OCI-LY1 (cell line): Measurements from ENCODE around the gene IFT81.

ENCODE experiments used
- EZH2 ChIP-seq: fragments of 200-600 bp; sonication (generic), shearing (Covaris generic); IDR thresholded peaks from 2 replicates; pipeline ENCODE4 v1.8.0; 2017; ENCODE audit warnings: borderline replicate concordance, mixed run types, mild to moderate bottlenecking, antibody characterized with exemption, low read length, moderate library complexity, mixed read lengths
- TF ChIP-seq, protein P1 (sequence below): fragments of 200-600 bp; sonication (generic), shearing (Covaris generic); IDR thresholded peaks from 2 replicates; pipeline ENCODE4 v1.5.1; 2017; ENCODE audit warnings: mild to moderate bottlenecking, antibody characterized with exemption, low read length, moderate library complexity, mixed read lengths

DNA sequence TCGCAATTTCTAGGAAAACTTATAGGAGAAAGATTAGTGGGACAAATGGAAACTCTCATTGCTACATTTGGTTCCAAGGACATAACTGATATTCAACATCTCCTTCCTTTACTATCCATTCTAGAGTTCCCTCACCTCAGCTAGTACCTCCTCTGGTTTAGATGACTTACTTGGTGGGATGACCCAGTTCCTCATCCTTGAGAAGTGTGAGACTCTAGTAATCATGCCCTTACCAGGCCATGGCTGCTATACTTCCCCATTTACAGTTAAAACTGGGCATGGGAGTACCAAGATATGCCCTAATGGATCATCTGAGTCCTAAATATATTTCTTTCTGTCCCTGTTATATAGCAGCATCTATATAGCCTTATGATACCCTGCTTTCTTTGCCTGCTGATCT lies 58.1 kb downstream of the IFT81 start:
- TF ChIP-seq EZH2: no peak
- TF ChIP-seq, protein P1, sequence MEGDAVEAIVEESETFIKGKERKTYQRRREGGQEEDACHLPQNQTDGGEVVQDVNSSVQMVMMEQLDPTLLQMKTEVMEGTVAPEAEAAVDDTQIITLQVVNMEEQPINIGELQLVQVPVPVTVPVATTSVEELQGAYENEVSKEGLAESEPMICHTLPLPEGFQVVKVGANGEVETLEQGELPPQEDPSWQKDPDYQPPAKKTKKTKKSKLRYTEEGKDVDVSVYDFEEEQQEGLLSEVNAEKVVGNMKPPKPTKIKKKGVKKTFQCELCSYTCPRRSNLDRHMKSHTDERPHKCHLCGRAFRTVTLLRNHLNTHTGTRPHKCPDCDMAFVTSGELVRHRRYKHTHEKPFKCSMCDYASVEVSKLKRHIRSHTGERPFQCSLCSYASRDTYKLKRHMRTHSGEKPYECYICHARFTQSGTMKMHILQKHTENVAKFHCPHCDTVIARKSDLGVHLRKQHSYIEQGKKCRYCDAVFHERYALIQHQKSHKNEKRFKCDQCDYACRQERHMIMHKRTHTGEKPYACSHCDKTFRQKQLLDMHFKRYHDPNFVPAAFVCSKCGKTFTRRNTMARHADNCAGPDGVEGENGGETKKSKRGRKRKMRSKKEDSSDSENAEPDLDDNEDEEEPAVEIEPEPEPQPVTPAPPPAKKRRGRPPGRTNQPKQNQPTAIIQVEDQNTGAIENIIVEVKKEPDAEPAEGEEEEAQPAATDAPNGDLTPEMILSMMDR: no peak
